Epithelial cell of proximal tubule (primary cell): Measurements from ENCODE around the gene ADAMTS13. TPM values are rescaled to one million over a fixed set of nuclear protein-coding genes. Genes with fewer than 3 reads are reported as not detected.

Experiments
- DNase-seq: peaks from one replicate; pipeline ENCODE4 v3.0.0-alpha.2; 2011; ENCODE audit warnings: low read depth
- H3K4me3 ChIP-seq: 2 replicates; pipeline ENCODE4 v1.5.1; 2011; ENCODE audit warnings: low read depth, mild to moderate bottlenecking, low read length
- CTCF ChIP-seq: conservative IDR thresholded peaks from 2 replicates; pipeline ENCODE4 v1.5.1; 2012; ENCODE audit warnings: low read depth, mild to moderate bottlenecking, low read length
- total RNA-seq: library from RNA; depleted of rRNA; stranded (reverse); fragments of >200 nt; gene quantifications from 2 replicates; pipeline ENCODE4 v1.2.3, GENCODE V29; 2015

Gene ADAMTS13
- total RNA-seq, 1 donor from 2014 or later = 0.75 TPM

- no peak overlapping the region for H3K4me3 ChIP-seq
- DNase-seq = no peak
- TF ChIP-seq CTCF = no peak
Observed at GRCh38 chr9:133505186-133505830, 83.1 kb downstream of the ADAMTS13 start.

GRCh38 chr9:133505901-133506652 lies 83.9 kb downstream of the ADAMTS13 start:
- TF ChIP-seq CTCF = no peak
- DNase-seq = no peak
- H3K4me3 ChIP-seq = no peak overlapping the region

- H3K4me3 ChIP-seq = no peak overlapping the region
- peak; percentile 1 for DNase-seq
- TF ChIP-seq CTCF = no peak
Observed at GRCh38 chr9:133506653-133507038, 84.5 kb downstream of the ADAMTS13 start.

- TF ChIP-seq CTCF = no peak
- DNase-seq = no peak
- no peak overlapping the region for H3K4me3 ChIP-seq
Observed at GRCh38 chr9:133507246-133507965, 85.2 kb downstream of the ADAMTS13 start.

- no peak for DNase-seq
- no peak overlapping the region for H3K4me3 ChIP-seq
- TF ChIP-seq CTCF = no peak
Observed at GRCh38 chr9:133508046-133508445, 85.9 kb downstream of the ADAMTS13 start.

Other genes with a start within 250 kb of the ADAMTS13 start
- gene OBP2B, start 213.1 kb upstream of the ADAMTS13 start, total RNA-seq = not detected in 2 replicates
- 0.65 and 2.5 TPM in 2 replicates for gene ABO, start 147.2 kb upstream of the ADAMTS13 start, total RNA-seq
- 16.7 and 20.7 TPM in 2 replicates for gene SURF6, start 86.2 kb upstream of the ADAMTS13 start, total RNA-seq
- 18.4 and 30.0 TPM in 2 replicates for gene MED22, start 74.2 kb upstream of the ADAMTS13 start, total RNA-seq
- 2,685 and 3,393 TPM in 2 replicates for gene RPL7A, start 74.1 kb upstream of the ADAMTS13 start, total RNA-seq
- 27.3 and 31.3 TPM in 2 replicates for gene SURF1, start 65.9 kb upstream of the ADAMTS13 start, total RNA-seq
- gene SURF2, start 65.8 kb upstream of the ADAMTS13 start, total RNA-seq = 27.6 and 45.4 TPM in 2 replicates
- 125 and 252 TPM in 2 replicates for gene SURF4, start 46.3 kb upstream of the ADAMTS13 start, total RNA-seq
- 1.3 TPM in 1 of 2 replicates, not detected in the other for gene STKLD1, start 46.0 kb upstream of the ADAMTS13 start, total RNA-seq
- 24.4 and 30.4 TPM in 2 replicates for gene REXO4, start 4.4 kb upstream of the ADAMTS13 start, total RNA-seq
- 4.3 and 11.0 TPM in 2 replicates for gene CACFD1, start 37.6 kb downstream of the ADAMTS13 start, total RNA-seq
- gene SLC2A6, start 56.7 kb downstream of the ADAMTS13 start, total RNA-seq = 29.2 and 40.5 TPM in 2 replicates
- not detected in 2 replicates for gene MYMK, start 102.6 kb downstream of the ADAMTS13 start, total RNA-seq
- not detected in 2 replicates for gene ADAMTSL2, start 112.3 kb downstream of the ADAMTS13 start, total RNA-seq
- gene FAM163B, start 187.0 kb downstream of the ADAMTS13 start, total RNA-seq = not detected in 2 replicates
- not detected in 2 replicates for gene DBH, start 214.0 kb downstream of the ADAMTS13 start, total RNA-seq